DMS114 treated with DMSO at 0.1 percent for 48 hours (cell line): ENCODE measurements around the gene PHTF1.
A peak's percentile ranks its signal among the peaks of the same experiment; 100 is the strongest.

Source experiments
- DNase-seq: peaks from one replicate; lab custom pipeline; 2025; ENCODE audit not compliant: unreplicated experiment; lab: John Stamatoyannopoulos, UW

The PHTF1 gene

DNA sequence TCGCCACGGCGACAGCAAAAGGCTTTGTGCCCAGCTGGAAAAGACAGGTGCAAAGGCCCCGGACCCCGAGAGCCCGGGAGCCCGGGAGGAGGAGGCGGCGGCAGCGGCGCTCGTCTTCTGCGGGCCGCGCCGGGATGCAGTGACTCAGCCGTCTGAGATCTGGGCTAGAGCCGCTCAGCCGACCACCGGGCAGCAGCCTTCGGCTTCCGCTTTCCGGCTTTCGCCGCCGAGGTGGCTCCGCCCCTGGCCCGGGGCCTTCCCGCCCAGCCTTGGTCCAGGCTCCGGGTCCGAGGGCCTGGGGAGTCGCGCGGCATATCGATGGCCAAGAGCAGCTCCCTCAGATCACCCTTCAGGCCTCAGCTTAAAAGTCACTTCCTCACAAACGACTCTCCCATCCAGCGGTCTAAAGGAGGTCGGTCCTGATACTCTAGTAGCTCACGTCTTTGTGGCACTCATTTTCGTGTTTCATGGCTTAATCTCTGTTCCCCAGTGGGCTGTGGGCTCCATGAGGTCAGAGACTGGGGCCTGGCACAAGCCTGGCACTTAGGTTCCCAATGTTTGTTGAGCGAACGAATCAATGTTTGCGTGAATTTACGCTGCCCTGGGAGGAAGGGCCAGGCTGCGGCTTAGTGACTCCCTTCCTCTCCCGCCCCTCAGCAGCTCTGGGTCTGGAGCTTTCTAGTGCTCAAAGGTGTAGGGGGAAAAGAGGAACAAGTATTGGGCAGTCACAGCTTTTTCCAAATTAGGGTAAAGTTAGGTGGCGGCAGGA, at the start of gene PHTF1:
Gene PHTF1 (minus strand): TSS at position 154 of the 769 bp plus-strand sequence. CDS start 783 bp downstream, outside the sequence.
- peak; percentile 59 for DNase-seq

DNA sequence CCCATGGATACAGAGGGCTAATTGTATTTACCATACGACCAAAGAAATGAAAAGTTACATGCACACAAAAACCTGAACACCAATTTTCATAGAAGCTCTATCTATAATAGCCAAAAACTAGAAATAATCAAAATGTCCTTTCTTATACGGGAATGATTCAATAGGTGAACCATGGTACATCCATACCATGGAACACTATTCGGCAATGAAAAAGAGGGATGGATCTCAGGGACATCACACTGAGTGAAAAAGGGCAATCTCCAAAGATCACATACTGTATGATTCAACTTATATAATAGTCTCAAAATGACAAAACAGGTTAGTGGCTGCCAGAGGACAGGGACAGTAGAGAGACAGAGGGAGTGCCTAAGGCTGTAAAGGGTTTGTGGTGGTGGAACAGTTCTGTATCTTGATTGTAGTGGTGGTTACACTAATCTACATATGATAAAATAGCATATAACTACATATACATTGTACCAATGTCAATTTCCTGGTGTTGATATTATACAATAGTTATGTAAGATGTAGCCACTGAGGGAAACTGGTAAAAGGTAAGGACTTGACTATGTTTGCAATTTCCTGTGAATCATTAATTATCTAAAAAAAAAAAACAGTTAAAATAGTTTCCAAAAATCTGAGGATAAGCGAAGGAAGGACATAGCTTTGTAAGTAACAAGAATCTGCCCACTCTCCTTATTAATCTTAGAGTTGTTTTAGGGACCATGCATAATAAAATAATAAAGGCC, 49.3 kb upstream of the PHTF1 start:
- DNase-seq = no peak

DNA sequence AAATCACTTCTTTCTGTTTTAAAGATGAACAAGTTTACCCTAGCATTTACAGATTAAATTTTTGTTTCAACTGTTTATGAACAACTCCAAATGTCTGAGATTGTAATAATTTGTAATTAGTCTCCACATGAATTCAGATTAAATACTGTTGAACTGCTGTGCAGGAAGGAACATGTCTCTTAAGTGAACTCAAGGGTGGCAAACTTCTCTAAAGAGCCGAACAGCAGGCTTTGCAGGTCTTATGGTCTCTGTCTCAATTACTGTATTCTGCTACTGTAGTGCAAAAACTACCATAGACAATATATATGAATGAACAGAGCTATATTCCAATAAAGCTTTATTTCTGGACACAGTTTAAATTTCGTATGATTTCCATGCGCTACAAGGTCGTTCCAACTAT, 46.4 kb upstream of the PHTF1 start:
- DNase-seq = no peak

DNA sequence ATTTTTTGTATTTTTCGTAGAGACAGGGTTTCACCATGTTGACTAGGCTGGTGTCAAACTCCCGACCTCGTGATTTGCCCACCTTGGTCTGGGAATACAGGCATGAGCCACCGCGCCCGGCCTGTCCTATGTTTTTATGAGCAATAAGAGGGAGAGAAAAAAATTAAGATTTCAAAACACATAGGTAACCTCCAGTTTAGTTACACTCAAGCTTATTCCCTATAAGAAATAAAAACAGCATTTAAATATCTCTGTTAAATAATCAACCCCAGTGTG, 45.9 kb upstream of the PHTF1 start:
- DNase-seq = no peak

DNA sequence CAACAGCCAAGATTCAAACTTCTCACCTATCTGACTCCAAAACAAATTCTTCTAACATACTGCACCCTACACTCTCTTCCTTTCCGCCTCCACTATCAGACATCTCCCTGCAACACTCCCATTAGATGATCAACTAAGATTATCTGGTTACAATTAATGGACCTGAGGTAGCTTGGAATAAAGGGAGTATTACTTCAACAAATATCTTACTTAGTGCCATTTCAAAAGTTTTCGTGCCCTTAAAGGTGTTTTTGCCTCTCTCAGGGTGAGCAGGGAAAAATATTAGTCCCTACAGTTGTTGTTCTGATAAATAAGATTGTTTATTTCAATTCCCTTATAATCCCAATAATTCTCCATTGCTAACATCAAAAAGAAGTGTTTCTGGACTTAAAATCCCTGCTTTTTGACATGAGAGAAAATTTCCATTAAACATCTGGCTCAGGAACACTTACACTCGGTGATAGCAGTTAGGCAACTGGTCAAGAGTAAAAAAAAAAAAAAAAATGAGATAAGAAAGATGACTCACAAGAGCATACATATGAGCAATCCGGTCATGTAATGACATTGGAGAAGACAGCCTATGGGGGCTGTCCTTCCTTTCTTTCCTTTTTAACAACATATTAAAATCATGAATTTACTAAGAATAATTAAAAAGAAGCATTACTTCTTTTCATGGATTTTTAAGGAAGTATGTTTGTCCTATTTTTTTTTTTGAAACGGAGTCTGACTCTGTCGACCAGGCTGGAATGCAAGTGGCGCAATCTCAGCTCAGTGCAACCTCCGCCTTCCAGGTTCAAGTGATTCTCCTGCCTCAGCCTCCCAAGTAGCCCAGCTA, 45.4 kb upstream of the PHTF1 start:
- no peak for DNase-seq

DNA sequence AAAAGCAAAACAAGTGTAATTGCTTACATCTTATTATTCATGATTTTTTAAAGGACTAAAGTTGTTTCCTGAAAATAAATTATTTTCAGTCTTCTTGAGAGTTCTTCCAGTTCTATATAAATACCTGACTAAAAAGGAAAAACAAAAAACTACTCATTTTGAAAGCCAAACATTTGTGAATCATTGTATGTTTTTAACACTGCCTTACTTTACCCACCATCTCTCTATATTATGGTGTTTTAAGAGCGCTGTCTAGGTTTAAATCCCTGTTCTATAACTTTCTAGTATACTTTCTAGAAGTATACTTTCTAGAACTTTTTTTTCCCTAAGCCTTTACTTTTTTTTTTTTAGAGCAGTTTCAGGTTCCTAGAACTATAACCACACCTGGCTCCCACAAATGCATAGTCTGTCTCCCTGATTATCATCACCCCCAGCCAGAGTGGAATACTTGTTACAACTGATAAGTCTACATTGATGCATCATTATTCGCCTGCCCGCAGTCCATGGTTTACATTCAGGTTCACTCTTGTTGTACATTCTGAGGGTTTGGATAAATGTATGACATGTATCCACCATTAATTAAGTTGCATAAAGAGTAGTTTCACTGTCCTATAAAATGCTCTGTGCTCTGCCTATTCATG, 43.2 kb upstream of the PHTF1 start:
- DNase-seq = no peak

DNA sequence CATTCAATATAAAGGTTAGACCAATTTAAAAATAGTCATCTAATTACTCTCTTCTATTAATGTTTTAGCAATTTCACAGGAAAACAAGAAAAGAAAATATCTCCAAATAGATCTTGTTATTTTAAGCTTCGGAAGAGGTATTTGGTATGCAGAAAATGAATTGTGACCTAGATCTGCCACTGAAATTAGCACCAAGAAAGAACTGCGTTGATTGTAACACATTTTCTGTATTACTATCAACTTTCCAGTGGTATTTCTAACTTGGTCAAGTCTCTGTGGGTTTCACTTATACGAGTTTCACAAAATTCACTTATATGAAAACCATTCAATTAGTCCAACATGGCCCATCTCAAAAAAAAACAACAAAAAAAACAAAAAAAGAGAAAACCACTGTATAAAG, 41.2 kb upstream of the PHTF1 start:
- no peak for DNase-seq

DNA sequence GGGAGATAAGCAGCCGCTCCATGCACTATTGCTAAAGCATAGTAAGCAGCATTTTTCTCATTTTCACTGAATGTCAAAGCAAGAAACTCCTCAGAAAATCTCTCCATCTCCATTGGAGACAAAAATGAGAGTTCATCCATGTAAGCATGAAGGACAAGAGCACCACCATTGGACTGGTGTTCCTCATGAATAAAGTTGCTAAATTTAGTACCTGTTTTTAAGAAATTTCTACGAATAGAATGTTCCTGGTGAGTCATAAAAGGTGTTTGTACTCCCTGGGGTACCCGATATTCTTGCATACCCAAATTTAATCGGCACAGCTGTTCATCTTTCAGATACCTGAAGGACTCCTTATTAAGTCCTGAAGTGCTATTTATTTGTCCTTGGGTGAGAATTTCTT, 38.2 kb upstream of the PHTF1 start:
- no peak for DNase-seq

DNA sequence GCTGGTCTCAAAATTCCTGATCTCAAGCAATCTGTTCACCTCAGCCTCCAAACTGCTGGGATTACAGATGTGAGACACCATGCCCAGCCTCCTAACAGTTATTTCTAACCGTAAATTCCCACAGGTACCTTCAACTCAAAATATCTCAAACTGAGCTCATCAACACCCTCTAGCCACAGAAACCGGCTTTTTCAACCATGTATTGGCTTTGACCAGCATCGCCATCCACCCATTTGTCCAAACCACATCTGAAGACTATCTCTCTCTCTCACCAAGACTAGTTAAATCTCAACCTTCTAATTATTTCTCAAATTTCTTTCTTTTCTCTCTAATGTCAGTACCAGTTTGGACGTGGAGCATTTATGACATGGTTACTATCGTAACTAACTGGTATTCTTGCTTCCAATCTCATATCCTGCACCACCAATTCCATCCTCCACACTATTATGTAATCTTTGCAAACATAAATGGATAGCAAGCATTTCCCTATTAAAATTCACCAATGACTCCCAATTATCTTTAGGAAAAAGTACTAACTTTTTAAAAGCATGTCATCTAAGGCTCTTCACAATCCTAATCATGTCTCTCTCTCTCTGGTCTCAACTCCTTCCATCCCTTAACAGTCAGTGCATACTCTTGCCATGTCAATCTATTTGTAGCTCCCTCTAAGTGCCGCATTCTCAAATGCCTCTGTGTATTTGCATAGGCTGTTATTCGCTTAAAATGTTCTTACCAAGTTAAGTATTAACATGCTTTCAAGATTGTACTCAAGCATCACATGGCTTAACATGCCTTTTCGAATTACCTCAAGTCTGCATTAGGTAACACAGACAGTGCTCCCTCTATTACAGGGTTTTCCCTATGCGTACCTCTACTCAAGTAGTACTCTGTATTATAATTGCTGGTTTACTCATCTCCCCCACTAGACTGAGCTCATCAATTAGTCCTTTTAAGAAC, 34.9 kb upstream of the PHTF1 start:
- DNase-seq = no peak

DNA sequence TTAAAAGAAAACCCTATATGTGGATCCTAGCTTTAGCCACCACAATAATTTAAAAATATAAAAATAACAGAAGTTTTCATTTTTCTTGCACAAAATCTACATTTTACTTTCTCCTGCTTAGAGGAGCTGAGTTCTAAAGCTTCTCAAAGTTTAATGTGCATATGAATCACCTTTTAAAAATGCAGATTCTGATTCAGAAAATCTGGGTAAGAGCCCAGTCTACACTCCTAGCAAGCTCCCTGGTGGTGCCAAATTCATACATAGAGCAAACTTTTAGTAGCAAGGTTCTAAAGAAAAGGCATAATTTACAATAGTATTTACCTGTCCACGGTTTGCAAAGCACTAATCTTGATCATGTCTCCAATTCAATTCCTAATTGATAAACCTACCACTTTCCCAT, 33.7 kb upstream of the PHTF1 start:
- DNase-seq = no peak

DNA sequence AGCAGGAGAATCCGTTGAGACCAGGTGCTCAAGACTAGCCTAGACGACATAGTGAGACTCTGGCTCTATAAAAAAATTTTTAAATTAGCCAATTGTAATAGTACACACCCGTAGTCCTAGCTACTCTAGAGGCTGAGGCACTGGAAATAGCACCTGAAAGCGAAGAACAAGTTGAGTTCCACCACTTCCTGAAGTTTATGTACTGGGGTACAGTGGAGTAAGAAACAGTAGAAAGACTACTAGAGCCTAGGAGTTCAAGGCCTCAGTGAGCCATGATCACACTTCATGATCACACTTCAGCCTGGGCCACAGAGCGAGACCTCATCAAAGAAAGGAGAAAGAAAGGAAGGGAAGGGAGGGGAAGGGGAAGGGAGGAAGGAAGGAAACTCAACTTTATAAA, 33.2 kb upstream of the PHTF1 start:
- DNase-seq = no peak

DNA sequence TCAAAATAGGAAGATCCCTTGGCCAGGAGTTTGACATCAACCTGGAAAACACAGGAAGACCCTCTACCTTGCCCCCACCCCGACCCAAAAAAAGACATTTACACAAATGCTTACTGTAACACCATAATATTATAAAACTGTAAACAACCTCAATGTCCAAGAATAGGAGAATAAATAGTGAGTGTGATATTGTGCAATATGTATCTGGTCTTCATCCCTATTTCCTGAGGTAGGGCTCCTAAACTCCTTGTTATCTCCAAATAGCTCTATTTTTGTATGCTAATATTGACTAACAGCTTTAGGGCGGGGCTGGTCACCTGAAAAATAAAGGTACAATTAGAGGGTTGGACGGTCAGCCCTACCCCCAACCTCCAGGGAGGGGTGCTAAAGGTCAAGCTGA, 29.5 kb upstream of the PHTF1 start:
- no peak for DNase-seq

DNA sequence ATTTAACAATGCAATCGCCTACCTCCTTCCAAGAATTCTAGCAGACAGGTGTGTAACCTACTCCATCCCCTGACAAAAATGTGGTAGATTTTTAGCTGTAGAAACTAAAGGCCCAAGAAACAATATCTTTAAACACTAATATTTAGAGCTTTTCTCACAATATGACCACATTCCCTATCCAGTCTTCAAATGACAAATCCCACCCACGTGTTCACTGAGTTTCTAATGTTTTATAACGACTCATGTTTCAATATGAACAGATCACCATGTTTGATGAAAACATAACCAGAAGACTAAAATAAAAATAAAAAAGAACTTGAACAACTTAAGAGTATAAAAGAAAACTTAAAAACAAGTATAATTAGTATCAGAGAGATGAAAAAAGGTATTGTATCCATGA, 28.4 kb upstream of the PHTF1 start:
- DNase-seq = no peak

DNA sequence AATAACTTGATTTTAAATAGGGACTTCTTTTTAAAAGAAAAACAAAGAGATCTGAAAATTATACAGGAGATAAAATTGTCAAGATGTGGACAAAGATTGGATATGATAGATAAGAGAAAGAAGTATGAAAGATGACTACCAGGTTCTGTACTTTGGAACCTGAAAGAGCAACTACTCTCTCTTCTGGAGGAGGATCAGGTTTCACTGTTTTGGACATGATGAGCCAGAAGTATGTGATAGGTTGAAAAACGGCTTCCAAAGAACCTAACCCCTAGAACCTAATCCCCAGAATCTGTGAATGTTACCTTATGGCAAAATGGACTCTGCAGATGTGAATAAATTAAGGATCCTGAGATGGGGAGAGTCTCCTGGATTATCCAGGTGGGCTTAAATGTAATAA, 26.8 kb upstream of the PHTF1 start:
- DNase-seq = no peak

DNA sequence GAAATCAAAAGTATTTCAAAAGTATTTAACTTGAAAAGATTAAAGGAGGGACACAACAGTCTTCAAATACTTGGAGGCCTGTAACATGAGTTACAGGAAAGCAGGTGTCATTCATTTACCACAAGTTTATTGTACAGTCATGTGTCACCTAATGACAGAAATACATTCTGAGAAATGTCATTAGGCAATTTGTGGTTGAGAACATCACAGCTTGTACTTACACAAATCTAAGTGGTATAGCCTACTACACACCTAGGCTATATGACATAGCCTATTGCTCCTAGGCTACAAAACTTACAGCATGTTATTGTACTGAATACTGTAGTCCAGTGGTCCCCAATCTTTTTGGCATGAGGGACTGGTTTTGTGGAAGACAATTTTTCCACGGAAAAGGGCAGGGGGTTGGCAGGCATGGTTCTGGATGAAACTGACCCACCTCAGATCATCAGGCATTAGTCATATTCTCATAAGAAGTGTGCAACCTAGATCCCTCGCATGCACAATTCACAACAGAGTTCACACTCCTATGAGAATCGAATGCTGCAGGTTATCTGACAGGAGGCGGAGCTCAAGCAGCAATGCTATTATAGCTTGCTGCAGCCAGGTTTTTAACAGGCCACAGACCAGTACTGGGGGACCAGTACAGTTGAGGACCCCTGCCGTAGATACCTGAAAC, 25.0 kb upstream of the PHTF1 start:
- DNase-seq = no peak

DNA sequence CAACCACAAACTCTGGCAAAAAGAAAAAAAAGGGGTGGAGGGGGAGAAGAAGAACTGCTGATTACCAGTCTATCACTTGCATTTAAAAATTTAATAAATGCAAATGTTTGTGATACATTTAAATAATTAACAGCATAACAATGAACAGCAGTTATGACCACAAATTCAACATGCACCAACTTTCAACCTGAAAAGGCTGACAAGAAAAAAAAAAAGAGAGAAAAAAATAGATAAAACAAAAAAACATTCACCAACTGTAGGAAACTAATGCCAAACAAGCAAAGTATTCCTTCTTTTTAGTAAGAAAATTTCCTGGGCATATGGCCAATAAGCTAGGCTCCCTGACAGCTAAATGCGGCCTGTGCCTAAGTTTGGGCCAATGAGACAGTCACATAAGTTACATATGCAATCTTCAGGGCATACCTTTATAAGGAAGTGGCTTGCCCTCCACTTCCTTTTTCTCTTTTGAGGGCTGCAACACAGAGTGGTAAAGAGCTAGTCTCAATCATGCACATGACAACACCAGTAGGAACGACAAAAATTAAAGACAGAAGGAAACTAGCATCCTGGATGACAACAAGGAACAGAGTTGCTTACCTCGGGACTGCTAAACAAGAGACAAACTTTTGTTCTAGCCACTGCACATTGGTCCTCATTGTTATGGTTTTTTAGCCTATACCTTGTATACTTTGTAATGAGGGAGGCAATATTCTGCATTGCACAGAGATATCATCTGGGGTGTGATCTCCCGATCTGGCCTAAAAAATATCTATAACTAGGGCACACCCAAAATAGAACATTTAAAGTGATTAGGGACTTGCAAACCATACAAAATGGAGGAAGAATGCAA, 24.2 kb upstream of the PHTF1 start:
- no peak for DNase-seq

DNA sequence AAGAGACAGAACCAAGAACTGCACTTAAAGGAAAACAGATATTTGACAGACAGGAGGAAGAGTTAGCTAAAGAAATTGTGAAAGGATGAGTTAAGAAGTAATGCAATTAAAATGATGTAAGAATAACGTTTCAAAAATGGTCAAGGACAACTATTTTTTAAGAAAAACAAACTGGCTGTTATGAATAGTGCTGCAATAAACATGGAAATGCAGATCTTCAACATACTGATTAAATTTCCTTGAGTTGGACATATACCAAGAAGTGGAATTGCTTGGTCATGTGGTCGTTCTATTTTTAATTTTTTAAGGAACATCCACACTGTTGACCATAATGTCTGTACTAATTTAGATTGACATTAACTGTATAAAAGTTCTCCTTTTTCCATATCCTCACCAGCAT, 23.1 kb upstream of the PHTF1 start:
- no peak for DNase-seq

DNA sequence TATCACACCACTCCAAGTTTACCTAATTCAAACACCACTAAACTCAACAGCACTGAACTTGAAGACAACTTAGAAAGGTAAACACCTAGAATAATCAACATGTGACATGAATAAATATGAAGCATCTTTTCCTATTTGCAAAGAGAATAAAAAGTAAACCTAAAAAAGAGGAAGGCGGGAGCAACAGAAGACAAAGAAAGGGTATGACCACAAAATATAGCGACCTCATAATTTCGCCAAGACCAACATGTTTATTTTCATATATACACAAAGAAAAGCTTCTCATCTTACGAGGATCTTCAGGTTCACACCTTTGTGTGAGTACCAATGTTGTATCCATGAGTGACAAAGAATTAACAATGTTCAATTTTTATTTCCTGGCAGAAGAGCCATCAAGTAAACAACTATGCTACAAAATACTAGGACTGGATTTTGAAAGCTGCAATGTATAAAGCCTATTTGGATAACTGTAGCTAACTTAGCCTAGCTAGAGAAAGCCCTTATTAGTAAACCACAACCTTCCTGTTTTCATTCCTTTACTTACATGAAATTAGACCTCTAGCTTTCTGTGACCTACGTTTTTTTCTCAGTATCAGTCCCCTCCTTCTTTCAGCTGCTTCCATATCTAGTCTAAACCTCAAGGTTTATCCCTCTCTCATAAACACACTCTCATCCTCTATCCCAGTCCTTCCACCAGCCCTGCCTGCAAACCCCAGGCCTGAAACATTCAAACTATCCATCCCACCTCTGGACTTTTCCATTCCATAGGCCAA, 21.3 kb upstream of the PHTF1 start:
- no peak for DNase-seq
